HG03378 (cell line): Measurements from ENCODE around the gene C19orf47.

Experiments used
- ATAC-seq: cut with Tn5 transposase; IDR thresholded peaks from one replicate; pipeline ENCODE4 v1.9.1; 2021; ENCODE audit warnings: mild to moderate bottlenecking, moderate library complexity; ENCODE audit not compliant: unreplicated experiment

The C19orf47 gene

GRCh38 chr19:40284251-40284500 is 64.0 kb downstream of the C19orf47 start:
- ATAC-seq, result no peak

- no peak for ATAC-seq
Measured at GRCh38 chr19:40283414-40284250, 64.6 kb downstream of the C19orf47 start.

- no peak for ATAC-seq
Measured at GRCh38 chr19:40282920-40283319, 65.3 kb downstream of the C19orf47 start.

- ATAC-seq, result no peak
Measured at GRCh38 chr19:40282209-40282580, 66.0 kb downstream of the C19orf47 start.

GRCh38 chr19:40281381-40282208 is 66.6 kb downstream of the C19orf47 start:
- ATAC-seq, result no peak

GRCh38 chr19:40280608-40281221 is 67.5 kb downstream of the C19orf47 start:
- ATAC-seq, result no peak

- no peak for ATAC-seq
Measured at GRCh38 chr19:40279761-40280607, 68.2 kb downstream of the C19orf47 start.

GRCh38 chr19:40279120-40279551 is 69.1 kb downstream of the C19orf47 start:
- no peak for ATAC-seq

- no peak for ATAC-seq
Measured at GRCh38 chr19:40278361-40279035, 69.7 kb downstream of the C19orf47 start.

- no peak for ATAC-seq
Measured at GRCh38 chr19:40277356-40278059, 70.7 kb downstream of the C19orf47 start.

- ATAC-seq, result no peak
Measured at GRCh38 chr19:40274585-40275544, 73.3 kb downstream of the C19orf47 start.

- no peak for ATAC-seq
Measured at GRCh38 chr19:40273469-40274360, 74.5 kb downstream of the C19orf47 start.

- no peak for ATAC-seq
Measured at GRCh38 chr19:40272261-40272660, 75.9 kb downstream of the C19orf47 start.

- no peak for ATAC-seq
Measured at GRCh38 chr19:40271706-40272105, 76.5 kb downstream of the C19orf47 start.

- ATAC-seq, result no peak
Measured at GRCh38 chr19:40270362-40271089, 77.7 kb downstream of the C19orf47 start.
